ENCODE measurements around the gene DBF4B. TPM values are rescaled to one million over a fixed set of nuclear protein-coding genes. Genes with fewer than 3 reads are reported as not detected.

The DBF4B gene
- total and polyA plus RNA-seq, 9 donors: 4.1 to 11.3 (median 7.8) TPM

GRCh38 chr17:44797802-44798201 lies 89.3 kb downstream of the DBF4B start:
- Histone ChIP-seq H3K36me3 (ENCODE audit: control insufficient read depth, insufficient read depth, low read length) (peaks cover 18% of the 10 kb centered on the region), H3K4me3 (ENCODE audit: low read length) (no peak overlapping the region), H3K27me3 (ENCODE audit: control insufficient read depth, insufficient read depth, low read length) (no peaks in the 10 kb centered on the region), H3K9me3 (replicated peaks; ENCODE audit: control insufficient read depth, low read depth, low read length) (no peaks in the 10 kb centered on the region), H3K27ac (ENCODE audit: low read length) (no peak overlapping the region), H3K4me1 (ENCODE audit: control insufficient read depth, insufficient read depth, low read length) (peaks cover 28% of the 10 kb centered on the region)
- WGBS (ENCODE audit: insufficient coverage): 74% methylated on average over 6 of the region's 11 CpGs
- no peak for DNase-seq

- Histone ChIP-seq H3K4me1 (ENCODE audit: control insufficient read depth, insufficient read depth, low read length) (peaks cover 28% of the 10 kb centered on the region), H3K27ac (ENCODE audit: low read length) (no peak overlapping the region), H3K27me3 (ENCODE audit: control insufficient read depth, insufficient read depth, low read length) (no peaks in the 10 kb centered on the region), H3K36me3 (ENCODE audit: control insufficient read depth, insufficient read depth, low read length) (peaks cover 22% of the 10 kb centered on the region), H3K9me3 (replicated peaks; ENCODE audit: control insufficient read depth, low read depth, low read length) (no peaks in the 10 kb centered on the region), H3K4me3 (ENCODE audit: low read length) (no peak overlapping the region)
- no CpG with 5 or more reads among the region's 2 CpGs for WGBS (ENCODE audit: insufficient coverage)
- no peak for DNase-seq
Measured at GRCh38 chr17:44798356-44798755, 89.9 kb downstream of the DBF4B start.

Other genes with a start within 250 kb of the DBF4B start
- 24.0 TPM for gene GPATCH8, start 205.3 kb upstream of the DBF4B start, total RNA-seq
- gene GPATCH8, start 205.3 kb upstream of the DBF4B start, polyA plus RNA-seq (ENCODE audit: insufficient read depth in 1 of 8, insufficient read length in 8 of 8, low replicate concordance in 1 of 8): 10 to 100 TPM; 24.2 to 35.8 (median 26.8) TPM
- gene FZD2, start 151.2 kb upstream of the DBF4B start, total RNA-seq: 6.8 TPM
- 10 to 100 TPM; 18.0 to 30.4 (median 26.1) TPM for gene FZD2, start 151.2 kb upstream of the DBF4B start, polyA plus RNA-seq (ENCODE audit: insufficient read depth in 1 of 8, insufficient read length in 8 of 8, low replicate concordance in 1 of 8)
- gene MEIOC, start 52.2 kb upstream of the DBF4B start, total RNA-seq: 0.27 TPM
- 1 to 10 TPM in 6 of 8 donors, under 1 TPM in 2; 0.93 to 1.8 (median 1.5) TPM for gene MEIOC, start 52.2 kb upstream of the DBF4B start, polyA plus RNA-seq (ENCODE audit: insufficient read depth in 1 of 8, insufficient read length in 8 of 8, low replicate concordance in 1 of 8)
- 35.3 TPM for gene CCDC43, start 18.9 kb upstream of the DBF4B start, total RNA-seq
- gene CCDC43, start 18.9 kb upstream of the DBF4B start, polyA plus RNA-seq (ENCODE audit: insufficient read depth in 1 of 8, insufficient read length in 8 of 8, low replicate concordance in 1 of 8): 10 to 100 TPM; 25.6 to 36.3 (median 30.8) TPM
- 1.3 TPM for gene ADAM11, start 50.3 kb downstream of the DBF4B start, total RNA-seq
- 1 to 10 TPM; 1.8 to 4.3 (median 2.3) TPM for gene ADAM11, start 50.3 kb downstream of the DBF4B start, polyA plus RNA-seq (ENCODE audit: insufficient read depth in 1 of 8, insufficient read length in 8 of 8, low replicate concordance in 1 of 8)
- gene GJC1, start 121.6 kb downstream of the DBF4B start, total RNA-seq: 22.1 TPM
- gene GJC1, start 121.6 kb downstream of the DBF4B start, polyA plus RNA-seq (ENCODE audit: insufficient read depth in 1 of 8, insufficient read length in 8 of 8, low replicate concordance in 1 of 8): 10 to 100 TPM; 19.3 to 35.4 (median 24.3) TPM
- gene HIGD1B, start 139.2 kb downstream of the DBF4B start, total RNA-seq: 6.6 TPM
- 1 to 10 TPM; 3.4 to 5.8 (median 4.1) TPM for gene HIGD1B, start 139.2 kb downstream of the DBF4B start, polyA plus RNA-seq (ENCODE audit: insufficient read depth in 1 of 8, insufficient read length in 8 of 8, low replicate concordance in 1 of 8)
- gene EFTUD2, start 190.8 kb downstream of the DBF4B start, total RNA-seq: 53.4 TPM
- 10 to 100 TPM; 59.2 to 76.4 (median 68.8) TPM for gene EFTUD2, start 190.8 kb downstream of the DBF4B start, polyA plus RNA-seq (ENCODE audit: insufficient read depth in 1 of 8, insufficient read length in 8 of 8, low replicate concordance in 1 of 8)
- gene GFAP, start 206.8 kb downstream of the DBF4B start, total RNA-seq: 0.35 TPM
- gene GFAP, start 206.8 kb downstream of the DBF4B start, polyA plus RNA-seq (ENCODE audit: insufficient read depth in 1 of 8, insufficient read length in 8 of 8, low replicate concordance in 1 of 8): 1 to 10 TPM in 1 of 8 donors, under 1 TPM in 7; 0.12 to 1.1 (median 0.24) TPM
- gene KIF18B, start 239.1 kb downstream of the DBF4B start, total RNA-seq: 1.9 TPM
- 10 to 100 TPM in 4 of 8 donors, 1 to 10 TPM in 4; 7.4 to 12.2 (median 9.6) TPM for gene KIF18B, start 239.1 kb downstream of the DBF4B start, polyA plus RNA-seq (ENCODE audit: insufficient read depth in 1 of 8, insufficient read length in 8 of 8, low replicate concordance in 1 of 8)

All from muscle of leg (tissue), 11 donors.